ENCODE results near the gene CTSS.
"Not testable (repeated sequence)": the region's sequence is repeated elsewhere in the genome, so short reads cannot be mapped to it uniquely, and the experiment has no call there.

CTSS gene

GRCh38 chr1:150807249-150808023, 41.9 kb upstream of the CTSS start:
- no peak overlapping the region for H3K27ac ChIP-seq
- no peak for TF ChIP-seq CTCF (conservative IDR thresholded peaks at IDR 0.05)

- TF ChIP-seq CTCF (conservative IDR thresholded peaks at IDR 0.05), result no peak
- no peak overlapping the region for H3K27ac ChIP-seq
Observed at GRCh38 chr1:150805899-150806298, 40.3 kb upstream of the CTSS start.

- peak overlapping the region; percentile 22; the same call in 1 of the 2 replicates for H3K27ac ChIP-seq
- TF ChIP-seq CTCF (conservative IDR thresholded peaks at IDR 0.05), result no peak
Observed at GRCh38 chr1:150804671-150805070, 39.1 kb upstream of the CTSS start.

- no peak for TF ChIP-seq CTCF (conservative IDR thresholded peaks at IDR 0.05)
- H3K27ac ChIP-seq, result no peak overlapping the region
Observed at GRCh38 chr1:150799089-150799488, 33.5 kb upstream of the CTSS start.

- no peak for TF ChIP-seq CTCF (conservative IDR thresholded peaks at IDR 0.05)
- H3K27ac ChIP-seq, result no peak overlapping the region
Observed at GRCh38 chr1:150798525-150798924, 32.9 kb upstream of the CTSS start.

- no peak for TF ChIP-seq CTCF (conservative IDR thresholded peaks at IDR 0.05)
Observed at GRCh38 chr1:150796374-150796773, 30.8 kb upstream of the CTSS start.

GRCh38 chr1:150793778-150794177, 28.2 kb upstream of the CTSS start:
- not testable (repeated sequence) for H3K27ac ChIP-seq

More at GRCh38 chr1:150796374-150796773, 30.8 kb upstream of the CTSS start:
- H3K27ac ChIP-seq, result no peak overlapping the region

GRCh38 chr1:150793221-150793620, 27.6 kb upstream of the CTSS start:
- no peak overlapping the region for H3K27ac ChIP-seq
- no peak for TF ChIP-seq CTCF (conservative IDR thresholded peaks at IDR 0.05)

All from VCaP (cell line).